Sigmoid colon (tissue), 7 donors: Measurements from ENCODE around the gene PAQR7. TPM values are rescaled to one million over a fixed set of nuclear protein-coding genes. Genes with fewer than 3 reads are reported as not detected.

Experiments used
- DNase-seq: peaks from one replicate; pipeline ENCODE4 v3.0.0-alpha.2; 2019
- H3K27ac ChIP-seq, 4 donors: fragments of 200-600 bp; sonication (generic); one replicate each; pipeline ENCODE4 v1.5.1; 2016 to 2019; ENCODE audit warnings: mild to moderate bottlenecking in 1 of 4
- H3K27me3 ChIP-seq, 3 donors: fragments of 200-600 bp; sonication (generic); one replicate each; pipeline ENCODE4 v1.5.1; 2019; ENCODE audit warnings: mild to moderate bottlenecking in 1 of 3
- H3K36me3 ChIP-seq, 4 donors: fragments of 200-600 bp; sonication (generic); one replicate each; pipeline ENCODE4 v1.5.1; 2016 to 2019
- H3K4me1 ChIP-seq, 4 donors: fragments of 200-600 bp; sonication (generic); one replicate each; pipeline ENCODE4 v1.5.1; 2017 to 2019
- H3K4me3 ChIP-seq, 4 donors: fragments of 200-600 bp; sonication (generic); one replicate each; pipeline ENCODE4 v1.5.1; 2017 to 2019; ENCODE audit warnings: mild to moderate bottlenecking in 2 of 4, moderate library complexity in 1 of 4
- H3K9me3 ChIP-seq, 4 donors: fragments of 200-600 bp in 3 of 4; sonication (generic) in 3 of 4; one replicate each; pipeline versions ENCODE4 v1.5.1 to v1.6.1; 2013 to 2019
- CTCF ChIP-seq, 4 experiments: fragments of 450-650 bp in 3 of 4; fragments of 200-600 bp in 1 of 4; IDR thresholded peaks; one replicate each; pipeline ENCODE4 v1.5.1; 2016 to 2019; ENCODE audit warnings: antibody characterized with exemption in 4 of 4, mild to moderate bottlenecking in 3 of 4, moderate library complexity in 2 of 4
- EP300 ChIP-seq, 4 donors: sonication (generic); formaldehyde crosslinking; IDR thresholded peaks; one replicate each; pipeline ENCODE4 v1.6.1; 2017; ENCODE audit warnings: antibody characterized with exemption in 4 of 4
- POLR2A ChIP-seq, 2 donors: fragments of 450-650 bp; IDR thresholded peaks; one replicate each; pipeline ENCODE4 v1.6.1; 2016; ENCODE audit warnings: antibody characterized with exemption in 2 of 2, mild to moderate bottlenecking in 2 of 2, moderate library complexity in 2 of 2
- POLR2AphosphoS5 ChIP-seq, 4 donors: sonication (generic); formaldehyde crosslinking; IDR thresholded peaks; one replicate each; pipeline ENCODE4 v1.6.1; 2017; ENCODE audit warnings: antibody characterized with exemption in 4 of 4
- WGBS, 2 donors: extraction: QIAGEN DNeasy Blood & Tissue Kit; methylation state at CpG; one replicate each; pipeline ENCODE4 v1.1.7; 2013; 5-methylcytosine and 5-hydroxymethylcytosine counted together
- intact Hi-C: fragments of 100-400 bp; cut with DNase I; formaldehyde crosslinking; loops from one replicate; pipeline ENCODE4 v1.15.1; 2023
- polyA plus RNA-seq, 3 donors: library from polyadenylated mRNA; stranded (reverse); fragments of 200-250 nt; gene quantifications; one replicate each; pipeline ENCODE4 v1.2.3, GENCODE V29; 2013
- total RNA-seq, 4 donors: library from RNA; depleted of rRNA; stranded (reverse); fragments of >200 nt; gene quantifications; one replicate each; pipeline ENCODE4 v1.1.0, GENCODE V29; 2016
- donor health status: healthy with polysubstance abuse.
- donor health status: Bipolar disorder and iron deficiency.
- donor health status: healthy.

Gene PAQR7
- total and polyA plus RNA-seq, 7 donors = 0.92 to 9.4 (median 4.3) TPM

- intact Hi-C loops = no loop called here
These were observed 43.1 kb upstream of the PAQR7 start for GRCh38 chr1:25918615-25919014.

GRCh38 chr1:25917996-25918395, 42.5 kb upstream of the PAQR7 start:
- 19 to 30% methylated on average over 5 of the region's 5 CpGs for WGBS, 2 donors
- DNase-seq = no peak
- Histone ChIP-seq H3K4me1 (peaks cover 0 to 11% (median 10%) of the 10 kb centered on the region in 4 donors), H3K4me3 (no peak overlapping the region), H3K27ac (no peak overlapping the region), H3K9me3 (no peaks in the 10 kb centered on the region), H3K36me3 (no peaks in the 10 kb centered on the region), H3K27me3 (peaks cover 0 to 13% (median 0%) of the 10 kb centered on the region in 3 donors)
- intact Hi-C loops = no loop called here
- TF ChIP-seq EP300 (IDR thresholded peaks at IDR 0.05) (no peak), POLR2A (IDR thresholded peaks at IDR 0.05) (no peak), POLR2AphosphoS5 (IDR thresholded peaks at IDR 0.05) (no peak), CTCF (IDR thresholded peaks at IDR 0.05) (no peak)

More at GRCh38 chr1:25918615-25919014, 43.1 kb upstream of the PAQR7 start:
- DNase-seq = no peak
- H3K27me3 ChIP-seq = peaks cover 0 to 19% (median 0%) of the 10 kb centered on the region in 3 donors
- peaks cover 0 to 17% (median 15%) of the 10 kb centered on the region in 4 donors for H3K4me1 ChIP-seq
- H3K4me3 ChIP-seq = no peak overlapping the region
- H3K36me3 ChIP-seq = no peaks in the 10 kb centered on the region
- H3K27ac ChIP-seq = no peak overlapping the region
- 92 to 93% methylated on average over 11 of the region's 11 CpGs for WGBS, 2 donors
- no peaks in the 10 kb centered on the region for H3K9me3 ChIP-seq
- no peak for TF ChIP-seq POLR2AphosphoS5 (IDR thresholded peaks at IDR 0.05)
- no peak for TF ChIP-seq EP300 (IDR thresholded peaks at IDR 0.05)
- TF ChIP-seq CTCF (IDR thresholded peaks at IDR 0.05) = no peak
- no peak for TF ChIP-seq POLR2A (IDR thresholded peaks at IDR 0.05)

GRCh38 chr1:25916460-25916859, 41.0 kb upstream of the PAQR7 start:
- no peaks in the 10 kb centered on the region for H3K27me3 ChIP-seq
- DNase-seq = no peak
- H3K36me3 ChIP-seq = no peaks in the 10 kb centered on the region
- no peaks in the 10 kb centered on the region for H3K4me1 ChIP-seq
- no peaks in the 10 kb centered on the region for H3K9me3 ChIP-seq
- H3K27ac ChIP-seq = no peak overlapping the region
- no peak overlapping the region for H3K4me3 ChIP-seq
- 94 to 98% methylated on average over 2 of the region's 2 CpGs for WGBS, 2 donors
- intact Hi-C loops = no loop called here
- TF ChIP-seq EP300 (IDR thresholded peaks at IDR 0.05) (no peak), CTCF (IDR thresholded peaks at IDR 0.05) (no peak), POLR2A (IDR thresholded peaks at IDR 0.05) (no peak), POLR2AphosphoS5 (IDR thresholded peaks at IDR 0.05) (no peak)

- Histone ChIP-seq H3K36me3 (no peaks in the 10 kb centered on the region), H3K27me3 (no peaks in the 10 kb centered on the region), H3K4me1 (no peaks in the 10 kb centered on the region), H3K27ac (no peak overlapping the region), H3K4me3 (no peak overlapping the region), H3K9me3 (no peaks in the 10 kb centered on the region)
- 74 to 89% methylated on average over 3 of the region's 3 CpGs for WGBS, 2 donors
- TF ChIP-seq POLR2AphosphoS5 (IDR thresholded peaks at IDR 0.05) (no peak), POLR2A (IDR thresholded peaks at IDR 0.05) (no peak), EP300 (IDR thresholded peaks at IDR 0.05) (no peak), CTCF (IDR thresholded peaks at IDR 0.05) (no peak)
- DNase-seq = no peak
- intact Hi-C loops = no loop called here
These were observed 38.8 kb upstream of the PAQR7 start for GRCh38 chr1:25914074-25914995.
